ENCODE data around the gene TTN.

- no peak for TF ChIP-seq CTCF (IDR thresholded peaks at IDR 0.05 in 2 of 3, conservative IDR thresholded peaks at IDR 0.05 in 1 of 3; ENCODE audit: control insufficient read depth in 2 of 3, extremely low read depth in 1 of 3, insufficient read depth in 1 of 3, low read depth in 3 of 3, low read length in 3 of 3)
- TF ChIP-seq MXI1 (IDR thresholded peaks at IDR 0.05; ENCODE audit: low read depth, low read length) = no peak
- TF ChIP-seq EP300 (IDR thresholded peaks at IDR 0.05; ENCODE audit: borderline replicate concordance in 1 of 2, control insufficient read depth in 1 of 2, low read depth in 2 of 2, low read length in 2 of 2) = no peak
- no peak for TF ChIP-seq SREBF2 (IDR thresholded peaks at IDR 0.05; ENCODE audit: low read length)
- TF ChIP-seq CHD2 (IDR thresholded peaks at IDR 0.05; ENCODE audit: borderline replicate concordance, low read depth, low read length) = no peak
- no peak for TF ChIP-seq RBBP5 (conservative IDR thresholded peaks at IDR 0.05)
- no peak for TF ChIP-seq TCF3 (IDR thresholded peaks at IDR 0.05; ENCODE audit: borderline replicate concordance, insufficient read depth, low read depth, low read length)
- TF ChIP-seq RCOR1 (conservative IDR thresholded peaks at IDR 0.05; ENCODE audit: low read depth, low read length) = no peak
- TF ChIP-seq POLR2AphosphoS5 (IDR thresholded peaks at IDR 0.05; ENCODE audit: low read length) = no peak
These were observed 311.2 kb downstream of the TTN start for GRCh38 chr2:178496049-178496448.

Data from GM12878 (cell line).